Neuron (in vitro differentiated cells): ENCODE measurements around the gene COL20A1.
"Not testable (repeated sequence)": the region's sequence is repeated elsewhere in the genome, so short reads cannot be mapped to it uniquely, and the experiment has no call there.

Source experiments
- H2AFZ ChIP-seq: one replicate; pipeline ENCODE4 v1.6.1; 2013; ENCODE audit warnings: low read depth, mild to moderate bottlenecking, inconsistent platforms, low read length, moderate library complexity
- H3K27me3 ChIP-seq: one replicate; pipeline ENCODE4 v1.6.1; 2013; ENCODE audit warnings: low read length; ENCODE audit not compliant: insufficient read depth
- H3K36me3 ChIP-seq: one replicate; pipeline ENCODE4 v1.6.1; 2013; ENCODE audit warnings: low read length; ENCODE audit not compliant: insufficient read depth
- H3K4me1 ChIP-seq: one replicate; pipeline ENCODE4 v1.6.1; 2013; ENCODE audit warnings: low read length; ENCODE audit not compliant: insufficient read depth
- H3K4me3 ChIP-seq: 2 replicates; pipeline ENCODE4 v1.5.1; 2013; ENCODE audit warnings: mild to moderate bottlenecking, low read length, moderate library complexity
- H3K9me3 ChIP-seq: one replicate; pipeline ENCODE4 v1.6.1; 2013; ENCODE audit warnings: low read length

Gene COL20A1

DNA sequence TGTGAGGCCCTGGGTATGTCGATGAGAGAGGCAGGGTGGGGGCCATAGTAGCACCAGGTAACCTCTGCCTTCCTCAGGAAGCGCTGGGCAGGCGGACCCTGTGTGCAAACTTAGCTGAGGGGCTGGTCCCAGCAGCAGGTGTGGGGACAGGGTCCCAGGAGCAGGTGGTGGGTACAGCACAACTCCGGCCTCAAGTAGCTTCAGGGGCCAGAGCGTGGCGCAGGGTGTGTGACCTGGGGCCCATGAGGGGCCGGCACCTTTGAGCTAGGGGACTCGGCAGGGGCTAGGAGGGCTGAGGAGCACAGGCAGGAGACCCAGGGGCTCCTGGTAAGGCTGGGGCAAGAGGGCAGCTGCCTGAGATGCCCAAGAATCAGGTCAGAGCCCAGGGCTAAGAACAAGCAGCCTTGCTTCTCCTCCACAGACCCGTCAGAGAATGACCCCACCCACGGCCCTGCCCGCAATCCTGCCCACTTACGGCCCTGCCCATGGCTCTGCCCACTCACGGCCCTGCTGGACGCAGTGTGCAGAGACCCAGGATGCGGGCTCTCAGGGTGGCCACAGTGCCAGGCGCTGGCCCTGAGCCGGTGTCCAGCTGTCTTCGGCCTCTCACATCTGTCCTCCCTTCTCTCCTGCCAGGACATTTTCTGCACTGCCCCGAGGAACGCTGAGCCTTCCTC, 37.2 kb downstream of the COL20A1 start:
- Histone ChIP-seq H3K4me1 (peaks cover 2% of the 10 kb centered on the region), H3K27me3 (no peaks in the 10 kb centered on the region), H3K9me3 (peaks cover 5% of the 10 kb centered on the region), H3K36me3 (no peaks in the 10 kb centered on the region), H2AFZ (no peak overlapping the region), H3K4me3 (no peak overlapping the region)

- Histone ChIP-seq H3K27me3 (no peaks in the 10 kb centered on the region), H3K4me3 (no peak overlapping the region), H2AFZ (no peak overlapping the region), H3K4me1 (peaks cover 2% of the 10 kb centered on the region), H3K36me3 (no peaks in the 10 kb centered on the region), H3K9me3 (peaks cover 5% of the 10 kb centered on the region)
These were observed 38.0 kb downstream of the COL20A1 start for GRCh38 chr20:63330940-63331339.

DNA sequence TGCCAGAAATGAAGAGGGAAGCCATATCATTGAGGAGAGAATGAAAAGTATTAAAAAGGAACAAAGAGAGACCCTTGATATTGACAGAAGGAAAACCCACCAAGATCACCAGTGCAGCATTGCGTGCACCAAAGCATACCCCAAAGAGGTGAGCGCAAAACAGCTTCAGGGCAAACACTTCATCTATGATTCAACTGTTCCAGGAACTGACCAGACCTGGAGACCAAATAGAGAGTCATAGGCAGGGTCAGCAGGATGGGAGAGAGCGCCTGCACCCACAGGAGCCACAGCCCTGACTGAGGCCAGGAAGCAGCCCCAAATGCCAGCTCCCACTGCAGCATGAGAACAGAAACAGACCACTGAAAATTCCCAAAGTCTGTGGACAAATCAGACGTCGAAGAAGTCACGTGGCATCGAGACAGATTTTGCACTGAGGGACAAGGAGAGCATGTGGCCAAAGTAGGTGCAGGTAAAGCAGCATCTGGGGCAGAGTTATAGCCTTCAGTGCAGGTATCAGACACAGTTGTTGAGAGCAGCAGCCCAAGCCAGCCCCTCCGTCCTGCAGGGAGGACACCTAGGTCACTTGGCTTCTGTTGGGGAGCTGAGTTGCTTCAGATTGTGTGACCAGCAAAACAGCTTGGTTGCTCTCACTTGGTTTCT, 38.9 kb downstream of the COL20A1 start:
- H3K36me3 ChIP-seq, result no peaks in the 10 kb centered on the region
- H3K27me3 ChIP-seq, result peaks cover 2% of the 10 kb centered on the region
- H3K4me1 ChIP-seq, result peaks cover 2% of the 10 kb centered on the region
- H2AFZ ChIP-seq, result no peak overlapping the region
- H3K9me3 ChIP-seq, result peaks cover 5% of the 10 kb centered on the region
- H3K4me3 ChIP-seq, result no peak overlapping the region

DNA sequence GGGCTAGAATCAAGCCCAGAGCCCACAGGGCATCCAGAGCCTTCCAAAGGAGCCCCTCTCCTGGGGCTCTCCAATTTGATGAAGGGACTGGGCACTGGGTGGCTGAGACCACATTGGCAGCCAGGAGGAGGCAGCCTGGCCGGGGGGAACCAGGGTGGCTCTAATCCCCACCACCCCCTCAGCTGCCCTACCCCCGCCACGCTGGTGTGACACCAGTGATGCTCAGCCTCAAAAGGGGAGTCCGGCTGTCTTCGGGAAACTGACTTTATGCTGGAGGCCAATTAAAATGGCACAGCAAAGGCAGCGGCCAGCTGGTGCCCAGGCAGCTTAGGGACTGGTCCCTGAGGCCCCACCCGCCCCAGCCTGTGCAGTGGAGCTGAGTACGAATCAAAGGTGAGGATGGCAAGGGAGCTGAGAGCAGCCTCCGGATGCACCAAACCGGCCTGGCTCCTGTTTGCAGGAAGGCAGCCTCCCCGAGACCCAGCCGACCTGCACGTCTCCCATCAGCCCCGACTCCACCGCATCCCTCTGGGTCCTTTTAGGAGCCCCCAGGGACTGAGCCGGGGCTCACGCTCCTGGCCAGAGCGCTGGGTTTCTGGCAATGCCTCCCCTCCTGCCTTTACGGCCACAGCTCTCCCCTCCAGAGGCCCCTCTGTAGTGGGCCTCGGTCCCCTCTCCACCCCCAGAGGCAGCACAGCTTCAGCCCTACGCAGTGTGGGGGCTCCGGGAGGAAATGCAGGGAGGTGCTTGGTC, 39.7 kb downstream of the COL20A1 start:
- Histone ChIP-seq H3K9me3 (peaks cover 5% of the 10 kb centered on the region), H3K4me1 (peaks cover 2% of the 10 kb centered on the region), H2AFZ (no peak overlapping the region), H3K36me3 (no peaks in the 10 kb centered on the region), H3K27me3 (peaks cover 4% of the 10 kb centered on the region), H3K4me3 (no peak overlapping the region)

GRCh38 chr20:63333241-63333836, 40.4 kb downstream of the COL20A1 start:
- Histone ChIP-seq H2AFZ (no peak overlapping the region), H3K36me3 (no peaks in the 10 kb centered on the region), H3K4me1 (peaks cover 2% of the 10 kb centered on the region), H3K27me3 (peaks cover 8% of the 10 kb centered on the region), H3K9me3 (peaks cover 5% of the 10 kb centered on the region), H3K4me3 (no peak overlapping the region)

GRCh38 chr20:63334356-63334755, 41.4 kb downstream of the COL20A1 start:
- no peak overlapping the region for H3K4me3 ChIP-seq
- H3K9me3 ChIP-seq, result peaks cover 5% of the 10 kb centered on the region
- no peaks in the 10 kb centered on the region for H3K4me1 ChIP-seq
- no peaks in the 10 kb centered on the region for H3K36me3 ChIP-seq
- peaks cover 11% of the 10 kb centered on the region for H3K27me3 ChIP-seq
- no peak overlapping the region for H2AFZ ChIP-seq

DNA sequence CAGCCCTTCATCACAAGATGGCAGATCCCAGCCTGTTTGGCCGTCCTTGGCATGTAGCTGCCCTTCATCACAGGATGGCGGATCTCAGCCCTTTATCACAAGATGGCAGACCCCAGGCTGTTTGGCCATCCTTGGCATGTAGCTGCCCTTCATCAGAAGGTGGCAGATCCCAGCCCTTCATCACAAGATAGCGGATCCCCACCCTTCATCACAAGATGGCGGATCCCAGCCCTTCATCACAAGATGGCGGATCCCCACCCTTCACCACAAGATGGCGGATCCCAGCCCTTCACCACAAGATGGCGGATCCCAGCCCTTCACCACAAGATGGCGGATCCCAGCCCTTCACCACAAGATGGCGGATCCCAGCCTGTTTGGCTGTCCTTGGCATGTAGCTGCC, 42.1 kb downstream of the COL20A1 start:
- not testable (repeated sequence) for H3K4me3 ChIP-seq, H2AFZ ChIP-seq, H3K36me3 ChIP-seq, H3K4me1 ChIP-seq, H3K9me3 ChIP-seq
- H3K27me3 ChIP-seq, result peaks cover 11% of the 10 kb centered on the region

GRCh38 chr20:63335711-63336110, 42.7 kb downstream of the COL20A1 start:
- Histone ChIP-seq H3K4me3 (no peak overlapping the region), H3K9me3 (peaks cover 5% of the 10 kb centered on the region), H3K36me3 (no peaks in the 10 kb centered on the region), H3K27me3 (peaks cover 11% of the 10 kb centered on the region), H2AFZ (no peak overlapping the region), H3K4me1 (no peaks in the 10 kb centered on the region)

DNA sequence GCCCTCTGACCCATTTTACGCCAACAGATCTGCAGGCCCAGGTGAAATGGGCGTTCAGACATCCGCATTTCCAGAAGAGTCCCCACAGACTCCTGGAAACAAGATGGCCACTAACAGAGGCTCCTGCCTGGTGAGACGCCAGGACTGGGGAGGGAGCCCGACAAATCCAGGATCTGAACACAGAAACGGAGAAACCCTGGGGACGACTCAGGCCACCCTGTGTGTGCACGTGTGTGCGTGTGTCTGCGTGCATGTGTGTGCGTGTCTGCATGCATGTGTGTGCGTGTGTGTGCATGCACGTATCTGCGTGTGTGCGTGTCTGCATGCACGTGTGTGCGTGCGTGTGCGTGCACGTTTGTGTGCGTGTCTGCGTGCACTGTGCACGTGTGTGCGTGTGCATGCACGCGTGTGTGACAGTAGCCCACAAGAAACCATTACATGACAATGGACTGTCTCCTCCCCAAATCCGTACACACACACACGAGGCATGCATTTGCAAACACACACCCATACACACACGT, 43.3 kb downstream of the COL20A1 start:
- Histone ChIP-seq H3K36me3 (no peaks in the 10 kb centered on the region), H2AFZ (no peak overlapping the region), H3K9me3 (peaks cover 5% of the 10 kb centered on the region), H3K4me1 (no peaks in the 10 kb centered on the region), H3K27me3 (peaks cover 11% of the 10 kb centered on the region), H3K4me3 (no peak overlapping the region)

DNA sequence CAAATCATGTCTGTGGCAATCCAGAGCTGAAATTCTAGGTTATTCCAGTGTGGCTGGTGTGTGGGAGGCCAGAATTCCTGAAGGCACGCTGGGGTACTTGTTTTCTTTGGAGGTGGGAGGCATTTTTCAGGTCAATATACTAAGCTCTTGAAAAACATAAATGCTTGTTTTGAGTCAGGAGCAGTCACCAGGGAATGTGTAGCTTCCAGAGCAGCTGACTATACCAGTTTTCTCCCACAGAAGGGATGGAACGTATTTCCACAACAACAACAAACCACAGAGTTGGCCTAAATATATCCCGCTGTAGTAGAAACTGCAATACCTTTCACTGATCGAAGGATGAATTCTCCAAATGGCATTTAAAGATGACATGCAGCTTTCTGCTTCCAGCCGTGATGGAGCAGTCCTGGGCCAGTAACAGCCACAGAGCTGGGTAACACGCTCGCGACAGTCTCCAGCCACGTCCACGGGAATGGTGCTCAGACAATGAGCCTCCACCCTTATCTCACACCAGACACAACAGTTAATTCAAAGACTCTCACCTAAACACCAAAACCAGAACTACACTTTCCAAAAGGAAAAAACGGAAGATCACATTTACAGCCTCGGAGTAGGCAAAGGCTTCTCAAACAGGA, 44.9 kb downstream of the COL20A1 start:
- H3K36me3 ChIP-seq, result no peaks in the 10 kb centered on the region
- H3K27me3 ChIP-seq, result peaks cover 11% of the 10 kb centered on the region
- H2AFZ ChIP-seq, result no peak overlapping the region
- H3K4me3 ChIP-seq, result no peak overlapping the region
- peaks cover 3% of the 10 kb centered on the region for H3K9me3 ChIP-seq
- H3K4me1 ChIP-seq, result peaks cover under 1% of the 10 kb centered on the region

DNA sequence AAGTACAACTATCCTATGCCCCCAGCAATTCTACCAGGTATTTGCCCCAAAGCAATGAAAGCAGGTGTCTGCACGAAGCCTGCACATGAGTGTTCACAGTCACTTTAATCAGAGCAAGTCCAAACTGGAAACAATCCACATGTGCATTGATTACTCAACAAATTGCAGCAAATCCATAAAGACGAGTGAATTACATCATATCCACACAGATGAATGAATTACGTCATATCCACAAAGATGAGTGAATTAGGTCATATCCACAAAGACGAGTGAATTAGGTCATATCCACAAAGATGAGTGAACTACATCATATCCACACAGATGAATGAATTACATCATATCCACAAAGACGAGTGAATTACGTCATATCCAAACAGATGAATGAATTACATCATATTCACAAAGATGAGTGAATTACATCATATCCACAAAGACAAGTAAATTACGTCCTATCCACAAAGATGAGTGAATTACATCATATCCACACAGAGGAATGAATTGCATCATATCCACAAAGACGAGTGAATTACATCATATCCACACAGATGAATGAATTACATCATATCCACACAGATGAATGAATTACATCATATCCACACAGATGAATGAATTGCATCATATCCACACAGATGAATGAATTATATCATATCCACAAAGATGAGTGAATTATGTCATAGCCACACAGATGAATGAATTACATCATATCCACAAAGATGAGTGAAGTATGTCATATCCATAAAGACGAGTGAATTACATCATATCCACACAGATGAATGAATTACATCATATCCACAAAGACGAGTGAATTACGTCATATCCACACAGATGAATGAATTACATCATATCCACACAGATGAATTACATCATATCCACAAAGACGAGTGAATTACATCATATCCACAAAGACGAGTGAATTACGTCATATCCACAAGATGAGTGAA, 46.4 kb downstream of the COL20A1 start:
- H3K4me1 ChIP-seq, result peaks cover 10% of the 10 kb centered on the region
- peaks cover 11% of the 10 kb centered on the region for H3K27me3 ChIP-seq
- not testable (repeated sequence) for H2AFZ ChIP-seq, H3K9me3 ChIP-seq, H3K36me3 ChIP-seq, H3K4me3 ChIP-seq

GRCh38 chr20:63340158-63340688, 47.2 kb downstream of the COL20A1 start:
- peaks cover 11% of the 10 kb centered on the region for H3K27me3 ChIP-seq
- H3K36me3 ChIP-seq, H2AFZ ChIP-seq, H3K9me3 ChIP-seq, H3K4me3 ChIP-seq: not testable (repeated sequence)
- H3K4me1 ChIP-seq, result peaks cover 10% of the 10 kb centered on the region
